IMR-90 (cell line): ENCODE measurements around the gene PRDM5. TPM values are rescaled to one million over a fixed set of nuclear protein-coding genes. Genes with fewer than 3 reads are reported as not detected.

Experiments used
- ATAC-seq: fragments of 200-7000 bp; cut with Tn5 transposase; 2 replicates; pipeline ENCODE4 v1.9.1; 2020; ENCODE audit warnings: low read depth, mild to moderate bottlenecking, moderate library complexity
- BruUV-seq: library from RNA; stranded (reverse); fragments of 400-500 nt; replicated peaks from 2 replicates; lab custom pipeline; 2021; lab: Mats Ljungman, UMichigan
- CTCF ChIA-PET: fragments of 300-600 bp; formaldehyde crosslinking; extraction: SDS; loops from one replicate; lab custom pipeline; 2021; ENCODE audit warnings: antibody characterized with exemption; lab: Yijun Ruan, JAX
- POLR2A ChIA-PET: fragments of 300-600 bp; sonication (Branson Sonifier 250); formaldehyde crosslinking; loops from one replicate; lab custom pipeline; 2022; ENCODE audit warnings: antibody characterized with exemption; ENCODE audit not compliant: unreplicated experiment; lab: Charles Lee
- DNase-seq: peaks from one replicate; pipeline ENCODE4 v3.0.0; 2013
- H2AFZ ChIP-seq: replicated peaks from 2 replicates; pipeline ENCODE3; 2013; ENCODE audit warnings: low read length, mild to moderate bottlenecking; ENCODE audit not compliant: poor library complexity
- H2AK5ac ChIP-seq: 2 replicates; pipeline ENCODE4 v1.6.1; 2013; ENCODE audit warnings: low read depth, low read length, inconsistent platforms
- H2AK9ac ChIP-seq: replicated peaks from 2 replicates; pipeline ENCODE3; 2013; ENCODE audit warnings: mild to moderate bottlenecking, low read depth, low read length, moderate library complexity; ENCODE audit not compliant: poor library complexity
- H2BK120ac ChIP-seq: 2 replicates; pipeline ENCODE4 v1.6.1; 2013; ENCODE audit warnings: low read depth, low read length, inconsistent platforms
- H2BK15ac ChIP-seq: 3 replicates; pipeline ENCODE4 v1.6.1; 2013; ENCODE audit warnings: low read depth, low read length, inconsistent platforms
- H2BK20ac ChIP-seq: 2 replicates; pipeline ENCODE4 v1.6.1; 2013; ENCODE audit warnings: low read depth, mild to moderate bottlenecking, inconsistent platforms, low read length, moderate library complexity
- H2BK5ac ChIP-seq: 2 replicates; pipeline ENCODE4 v1.6.1; 2013; ENCODE audit warnings: mild to moderate bottlenecking, low read depth, low read length, inconsistent platforms; ENCODE audit not compliant: poor library complexity, severe bottlenecking
- H3K14ac ChIP-seq: replicated peaks from 2 replicates; pipeline ENCODE4 v1.6.1; 2013; ENCODE audit warnings: low read depth, low read length, inconsistent platforms
- H3K18ac ChIP-seq: 2 replicates; pipeline ENCODE4 v1.6.1; 2013; ENCODE audit warnings: low read depth, low read length, control low read depth
- H3K23ac ChIP-seq: 2 replicates; pipeline ENCODE4 v1.6.1; 2013; ENCODE audit warnings: low read depth, low read length, inconsistent platforms
- H3K27ac ChIP-seq: 2 replicates; pipeline ENCODE4 v1.5.1; 2013; ENCODE audit warnings: mild to moderate bottlenecking, control low read depth, low read length; ENCODE audit not compliant: insufficient read depth
- H3K27me3 ChIP-seq: 2 replicates; pipeline ENCODE4 v1.6.1; 2013; ENCODE audit warnings: low read length; ENCODE audit not compliant: control insufficient read depth, insufficient read depth
- H3K36me3 ChIP-seq: 2 replicates; pipeline ENCODE4 v1.6.1; 2013; ENCODE audit warnings: low read length, mixed read lengths; ENCODE audit not compliant: control insufficient read depth, insufficient read depth
- H3K4ac ChIP-seq: 2 replicates; pipeline ENCODE4 v1.6.1; 2013; ENCODE audit warnings: low read depth, low read length, inconsistent platforms
- H3K4me1 ChIP-seq: 2 replicates; pipeline ENCODE4 v1.6.1; 2013; ENCODE audit warnings: low read length, mixed read lengths; ENCODE audit not compliant: control insufficient read depth, insufficient read depth
- H3K4me2 ChIP-seq: 2 replicates; pipeline ENCODE4 v1.6.1; 2013; ENCODE audit warnings: low read depth, mild to moderate bottlenecking, control low read depth, low read length, moderate library complexity
- H3K4me3 ChIP-seq: 2 replicates; pipeline ENCODE4 v1.5.1; 2013; ENCODE audit warnings: low read depth, mild to moderate bottlenecking, control low read depth, low read length, moderate library complexity; ENCODE audit not compliant: insufficient read depth
- H3K56ac ChIP-seq: 2 replicates; pipeline ENCODE4 v1.6.1; 2013; ENCODE audit warnings: low read length, inconsistent platforms; ENCODE audit not compliant: insufficient read depth; ENCODE audit errors: extremely low read depth
- H3K79me1 ChIP-seq, 2 experiments: 2 replicates each; pipeline ENCODE4 v1.6.1; 2013; ENCODE audit warnings: low read length in 2 of 2, inconsistent platforms in 1 of 2, low read depth in 1 of 2
- H3K9ac ChIP-seq: 2 replicates; pipeline ENCODE4 v1.6.1; 2013; ENCODE audit warnings: low read depth, low read length, control low read depth
- H3K9me1 ChIP-seq: 2 replicates; pipeline ENCODE4 v1.6.1; 2013; ENCODE audit warnings: low read length, inconsistent platforms; ENCODE audit not compliant: insufficient read depth
- H3K9me3 ChIP-seq: 2 replicates; pipeline ENCODE4 v1.6.1; 2013; ENCODE audit warnings: low read length; ENCODE audit not compliant: control insufficient read depth, insufficient read depth
- H4K20me1 ChIP-seq: 2 replicates; pipeline ENCODE4 v1.6.1; 2013; ENCODE audit warnings: low read length, inconsistent platforms; ENCODE audit not compliant: insufficient read depth
- H4K5ac ChIP-seq: 2 replicates; pipeline ENCODE4 v1.6.1; 2013; ENCODE audit warnings: mild to moderate bottlenecking, low read depth, low read length, control low read depth
- H4K8ac ChIP-seq, 2 experiments: 2 replicates each; pipeline ENCODE4 v1.6.1; 2013; ENCODE audit warnings: low read depth in 2 of 2, low read length in 2 of 2, control low read depth in 1 of 2, inconsistent platforms in 1 of 2
- H4K91ac ChIP-seq: 2 replicates; pipeline ENCODE4 v1.6.1; 2013; ENCODE audit warnings: low read depth, low read length, inconsistent platforms; ENCODE audit not compliant: insufficient read depth
- CHD1 ChIP-seq: IDR thresholded peaks from 2 replicates; pipeline ENCODE4 v1.6.1; 2012; ENCODE audit warnings: low read depth, low read length, improper control_type of control experiment
- FOS ChIP-seq: fragments of 150-350 bp; IDR thresholded peaks from 2 replicates; pipeline ENCODE4 v1.6.1; 2016; ENCODE audit warnings: low read depth, low read length
- MAFK ChIP-seq: IDR thresholded peaks from 2 replicates; pipeline ENCODE4 v1.6.1; 2012; ENCODE audit warnings: low read depth, low read length, improper control_type of control experiment
- RFX5 ChIP-seq: IDR thresholded peaks from 2 replicates; pipeline ENCODE4 v1.8.0; 2012; ENCODE audit warnings: low read depth, mild to moderate bottlenecking, low read length, moderate library complexity
- dilution Hi-C: fragments of 300-500 bp; cut with HindIII; formaldehyde crosslinking; loops from one replicate; pipeline ENCODE4 v1.14.3; 2018; ENCODE audit warnings: low sequenced_read_pairs; ENCODE audit not compliant: unreplicated experiment
- in situ Hi-C: fragments of 300-500 bp; cut with MboI; formaldehyde crosslinking; loops from 3 replicates; pipeline ENCODE4 v1.14.3; 2019; ENCODE audit warnings: low sequenced_read_pairs, inconsistent platforms, mixed read lengths
- intact Hi-C: fragments of 100-400 bp; cut with micrococcal nuclease; formaldehyde crosslinking; loops from 2 replicates; pipeline ENCODE4 v1.10.0; 2022
- polyA plus RNA-seq, 3 experiments: library from polyadenylated mRNA; depleted of rRNA; stranded (reverse); fragments of >200 nt; gene quantifications; 2 replicates each; pipeline ENCODE4 v1.2.3, GENCODE V29; 2012; ENCODE audit warnings: low replicate concordance in 1 of 3
- total RNA-seq: library from RNA; depleted of rRNA; stranded (reverse); fragments of >200 nt; gene quantifications from 2 replicates; pipeline ENCODE4 v1.2.3, GENCODE V29; 2012

Gene PRDM5
- total and polyA plus RNA-seq, 2 of the 4 experiments (the other 2 are of a cell fraction) = 4.1 to 10.8 TPM

DNA sequence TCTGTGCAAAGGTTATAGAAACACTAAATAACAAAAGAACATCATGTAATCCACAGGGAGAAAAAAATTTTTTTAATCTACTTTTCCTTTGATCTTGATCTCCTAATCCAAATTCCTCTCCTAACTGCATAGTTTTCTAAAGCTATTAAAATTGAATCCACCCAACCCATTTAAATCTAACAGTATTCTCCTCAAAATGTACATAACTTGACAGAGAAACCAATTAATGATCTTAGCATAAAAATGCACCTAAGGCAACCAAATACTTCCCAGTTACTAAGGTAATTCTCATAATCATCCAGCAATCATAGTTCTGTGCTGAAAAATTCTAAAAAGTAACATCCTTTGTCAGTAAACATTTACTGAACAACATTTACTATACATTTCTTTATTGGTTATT is 60.7 kb downstream of the PRDM5 start:
- H3K27me3 ChIP-seq = no peaks in the 10 kb centered on the region
- H3K9me1 ChIP-seq = 0 out of 2 replicates have a peak, but pooled peaks cover 3% of the 10 kb centered on the region
- TF ChIP-seq MAFK (no peak), CHD1 (no peak), RFX5 (no peak), FOS (no peak)
- no peak overlapping the region for H4K5ac ChIP-seq
- no peaks in the 10 kb centered on the region for H4K20me1 ChIP-seq
- H2BK5ac ChIP-seq = no peak overlapping the region
- in situ Hi-C loops = loop anchor here (5.0 kb wide), 1 partner anchor 55 kb away; no protein-coding TSS in a partner anchor
- no peaks in the 10 kb centered on the region for H3K36me3 ChIP-seq
- no peak overlapping the region for H3K14ac ChIP-seq
- ATAC-seq (no peak), DNase-seq (no peak)
- H3K4me2 ChIP-seq = no peak overlapping the region
- H3K9me3 ChIP-seq = no peaks in the 10 kb centered on the region
- no peak overlapping the region for H4K91ac ChIP-seq
- no peak overlapping the region for H3K56ac ChIP-seq
- CTCF ChIA-PET = no interaction called here
- H3K27ac ChIP-seq = no peak overlapping the region
- peaks cover 0 to 3% of the 10 kb centered on the region in 2 experiments; a peak in 1 of 4 replicates for H3K79me1 ChIP-seq
- no peak overlapping the region for H2AFZ ChIP-seq
- peaks cover 4% of the 10 kb centered on the region; the same call in 1 of the 2 replicates for H3K4me1 ChIP-seq
- H2BK120ac ChIP-seq = no peak overlapping the region
- POLR2A ChIA-PET = no interaction called here
- no peak overlapping the region for H3K9ac ChIP-seq
- H3K18ac ChIP-seq = no peak overlapping the region
- H2AK5ac ChIP-seq = no peak overlapping the region
- no peak overlapping the region for H2BK20ac ChIP-seq
- dilution Hi-C loops = no loop called here
- no TSS peak for BruUV-seq
- no peak overlapping the region for H3K4ac ChIP-seq
- H2BK15ac ChIP-seq = no peak overlapping the region
- no peak overlapping the region for H2AK9ac ChIP-seq
- no peak overlapping the region for H4K8ac ChIP-seq
- H3K4me3 ChIP-seq = no peak overlapping the region
- no peak overlapping the region for H3K23ac ChIP-seq
- intact Hi-C loops = no loop called here
